HK-2 (cell line): ENCODE data around the gene CCDC78.
A peak's percentile ranks its signal among the peaks of the same experiment; 100 is the strongest.

ENCODE experiments used
- DNase-seq: peaks from one replicate; pipeline ENCODE4 v3.0.0-alpha.2; 2018; ENCODE audit not compliant: unreplicated experiment

Gene CCDC78

GRCh38 chr16:711548-712320 lies 14.5 kb downstream of the CCDC78 start:
- peak; percentile 70 for DNase-seq

- DNase-seq = no peak
Measured at GRCh38 chr16:711084-711483, 15.2 kb downstream of the CCDC78 start.

- DNase-seq = no peak
Measured at GRCh38 chr16:710500-711075, 15.7 kb downstream of the CCDC78 start.

- DNase-seq = peak; percentile 60
Measured at GRCh38 chr16:709566-710499, 16.4 kb downstream of the CCDC78 start.

GRCh38 chr16:708959-709358 lies 17.3 kb downstream of the CCDC78 start:
- no peak for DNase-seq

GRCh38 chr16:708019-708418 lies 18.2 kb downstream of the CCDC78 start:
- DNase-seq = no peak

GRCh38 chr16:707062-707538 lies 19.1 kb downstream of the CCDC78 start:
- DNase-seq = no peak

GRCh38 chr16:706189-707061 lies 19.8 kb downstream of the CCDC78 start:
- DNase-seq = no peak

GRCh38 chr16:705431-706188 lies 20.6 kb downstream of the CCDC78 start, which contains the start of gene FBXL16:
Gene FBXL16 (minus strand): TSS chr16:705801. CDS start chr16:697405, 8,396 bp downstream.
- DNase-seq = no peak

GRCh38 chr16:704552-705380 lies 21.5 kb downstream of the CCDC78 start:
- DNase-seq = no peak

- no peak for DNase-seq
Measured at GRCh38 chr16:704047-704446, 22.2 kb downstream of the CCDC78 start.

GRCh38 chr16:703406-703805 lies 22.8 kb downstream of the CCDC78 start:
- no peak for DNase-seq

- DNase-seq = no peak
Measured at GRCh38 chr16:702341-702740, 23.9 kb downstream of the CCDC78 start.

- no peak for DNase-seq
Measured at GRCh38 chr16:700684-701584, 25.3 kb downstream of the CCDC78 start.

GRCh38 chr16:698911-699671 lies 27.2 kb downstream of the CCDC78 start:
- no peak for DNase-seq

GRCh38 chr16:695355-696089 lies 30.7 kb downstream of the CCDC78 start:
- DNase-seq = peak; percentile 72

GRCh38 chr16:694863-695354 lies 31.3 kb downstream of the CCDC78 start:
- no peak for DNase-seq
